K562 (cell line): ENCODE measurements around the gene TYROBP. TPM values are rescaled to one million over a fixed set of nuclear protein-coding genes. Genes with fewer than 3 reads are reported as not detected.

ENCODE experiments used
- ATAC-seq: fragments of 200-7000 bp; cut with Tn5 transposase; 3 replicates; pipeline ENCODE4 v1.9.1; 2020; ENCODE audit warnings: moderate library complexity
- BruUV-seq: library from RNA; stranded (reverse); fragments of 400-500 nt; replicated peaks from 2 replicates; lab custom pipeline; 2021; lab: Mats Ljungman, UMichigan
- CTCF ChIA-PET: fragments of 300-600 bp; formaldehyde crosslinking; extraction: SDS; loops from one replicate; lab custom pipeline; 2021; ENCODE audit warnings: low intra/inter-chr PET ratio; lab: Yijun Ruan, JAX
- POLR2A ChIA-PET: fragments of 300-600, 350-650 bp; sonication (Branson Sonifier 250); formaldehyde crosslinking; extraction: SDS; loops from one replicate; lab custom pipeline; 2021; ENCODE audit warnings: antibody characterized with exemption, inconsistent platforms; lab: Yijun Ruan, JAX
- DNase-seq, 4 experiments: peaks; one replicate each; pipeline versions ENCODE4 v3.0.0 to v3.0.0-alpha.2; 2011 to 2018; ENCODE audit warnings: low spot score in 3 of 4, mixed read lengths in 3 of 4; ENCODE audit errors: extremely low read depth in 1 of 4
- FAIRE-seq: peaks from 2 replicates; lab custom pipeline; 2011; peaks lifted over from hg19 to GRCh38; lab: Jason Lieb, UNC
- H2AFZ ChIP-seq: 2 replicates; pipeline ENCODE4 v1.6.0; 2011; ENCODE audit warnings: low read depth, low read length, control low read depth, inconsistent platforms
- H3K27ac ChIP-seq: fragments of 200-600 bp; 3 replicates; pipeline ENCODE4 v1.8.0; 2011; ENCODE audit warnings: low read depth, mild to moderate bottlenecking, control low read depth, inconsistent platforms, low read length, moderate library complexity, mixed read lengths; ENCODE audit errors: extremely low read depth
- H3K27me3 ChIP-seq, 2 experiments: fragments of 300-600 bp in 1 of 2; 2 replicates in 1 of 2; 3 replicates in 1 of 2; pipeline versions ENCODE4 v1.6.0 to v1.8.0; 2011; ENCODE audit warnings: inconsistent platforms in 2 of 2, low read length in 2 of 2, mild to moderate bottlenecking in 1 of 2, mixed read lengths in 1 of 2, moderate library complexity in 1 of 2; ENCODE audit not compliant: control insufficient read depth in 2 of 2, insufficient read depth in 2 of 2
- H3K36me3 ChIP-seq: fragments of 300-600 bp; 3 replicates; pipeline ENCODE4 v1.8.0; 2011; ENCODE audit warnings: mild to moderate bottlenecking, low read length, inconsistent platforms; ENCODE audit not compliant: control insufficient read depth, insufficient read depth
- H3K4me1 ChIP-seq, 2 experiments: fragments of 200-600 bp in 1 of 2; replicated peaks in 1 of 2; 2 replicates in 1 of 2; 3 replicates in 1 of 2; pipeline versions ENCODE4 v1.5.1 to v1.8.0; 2011; ENCODE audit warnings: inconsistent platforms in 2 of 2, low read length in 2 of 2, mild to moderate bottlenecking in 1 of 2, mixed read lengths in 1 of 2, moderate library complexity in 1 of 2; ENCODE audit not compliant: control insufficient read depth in 2 of 2, insufficient read depth in 2 of 2
- H3K4me2 ChIP-seq: 2 replicates; pipeline ENCODE4 v1.6.1; 2011; ENCODE audit warnings: low read length, control low read depth, inconsistent platforms, mixed read lengths; ENCODE audit not compliant: insufficient read depth
- H3K4me3 ChIP-seq: fragments of 200-600 bp; sonication (generic), shearing (Covaris generic); 2 replicates; pipeline ENCODE4 v1.5.1; 2016; ENCODE audit warnings: control low read depth, inconsistent platforms
- H3K79me2 ChIP-seq: fragments of 200-600 bp; 3 replicates; pipeline ENCODE4 v1.8.0; 2011; ENCODE audit warnings: low read length, inconsistent platforms; ENCODE audit not compliant: control insufficient read depth, insufficient read depth
- H3K9ac ChIP-seq, 2 experiments: 2 replicates each; pipeline versions ENCODE4 v1.6.0 to v1.6.1; 2011; ENCODE audit warnings: low read depth in 2 of 2, low read length in 2 of 2, control low read depth in 1 of 2, inconsistent platforms in 1 of 2, mild to moderate bottlenecking in 1 of 2, mixed read lengths in 1 of 2; ENCODE audit not compliant: insufficient read depth in 1 of 2
- H3K9me1 ChIP-seq: one replicate; pipeline ENCODE4 v1.6.0; 2011; ENCODE audit warnings: inconsistent platforms, mild to moderate bottlenecking, low read length, moderate library complexity; ENCODE audit not compliant: control insufficient read depth, insufficient read depth
- H3K9me3 ChIP-seq: replicated peaks from 2 replicates; pipeline ENCODE4 v1.5.1; 2011; ENCODE audit warnings: low read depth, low read length, inconsistent platforms; ENCODE audit not compliant: control insufficient read depth, insufficient read depth
- H4K20me1 ChIP-seq: replicated peaks from 2 replicates; pipeline ENCODE4 v1.6.1; 2011; ENCODE audit warnings: low read length, inconsistent platforms, mixed read lengths; ENCODE audit not compliant: control insufficient read depth, insufficient read depth
- NCOA4 ChIP-seq: fragments of 450-650 bp; IDR thresholded peaks from 2 replicates; pipeline ENCODE4 v1.6.1; 2018; ENCODE audit warnings: mild to moderate bottlenecking; ENCODE audit not compliant: partially characterized antibody
- RBM14 ChIP-seq: fragments of 200-400 bp; formaldehyde crosslinking; IDR thresholded peaks from 2 replicates; pipeline ENCODE4 v1.6.1; 2018; ENCODE audit warnings: low read depth, mild to moderate bottlenecking, low read length, moderate library complexity, borderline replicate concordance; ENCODE audit not compliant: insufficient read depth
- STAG1 ChIP-seq: sonication (generic); formaldehyde crosslinking; IDR thresholded peaks from 2 replicates; pipeline ENCODE4 v1.5.0; 2020; ENCODE audit warnings: missing genetic modification reagents, borderline replicate concordance
- ZBTB7A ChIP-seq: IDR thresholded peaks from 2 replicates; pipeline ENCODE4 v1.6.1; 2011; ENCODE audit warnings: low read depth, mild to moderate bottlenecking, low read length, moderate library complexity, borderline replicate concordance; ENCODE audit not compliant: control insufficient read depth
- WGBS: fragments of 100-300 bp; shearing (Covaris generic); methylation state at CpG from one replicate; pipeline ENCODE4 v1.1.6; 2016; ENCODE audit warnings: low coverage, mixed read lengths; ENCODE audit not compliant: insufficient coverage; ENCODE audit errors: missing lambda C conversion rate; 5-methylcytosine and 5-hydroxymethylcytosine counted together
- in situ Hi-C: fragments of 300-500 bp; cut with MboI; formaldehyde crosslinking; loops from 4 replicates; pipeline ENCODE4 v1.15.0; 2018; ENCODE audit warnings: inconsistent platforms, mixed read lengths
- intact Hi-C: fragments of 100-400 bp; cut with micrococcal nuclease; formaldehyde crosslinking; loops from 2 replicates; pipeline ENCODE4 v1.14.2; 2022
- polyA plus RNA-seq, 8 experiments: library from polyadenylated mRNA; depleted of rRNA in 4 of 8; stranded (reverse) in 5 of 8; unstranded in 3 of 8; fragments of >200 nt; fragmentation: Nextera tagmentation in 2 of 8; fragmentation: Illumina TruSeq in 1 of 8; extraction: Ambion mirVana in 2 of 8; extraction: Trizol in 1 of 8; gene quantifications; 2 replicates each; pipeline versions ENCODE4 v1.2.1 to v1.2.3, GENCODE V29; 2011 to 2014; ENCODE audit warnings: inconsistent platforms in 1 of 8, missing spikeins in 1 of 8
- small RNA-seq: library from RNA; depleted of rRNA; stranded (forward); fragments of <200 nt; gene quantifications from one replicate; pipeline ENCODE3, GENCODE V24; 2014
- total RNA-seq, 7 experiments: library from RNA; depleted of rRNA in 6 of 7; stranded (reverse); fragments of >200 nt in 6 of 7; fragmentation: Illumina TruSeq in 2 of 7; extraction: Trizol in 2 of 7; gene quantifications; 2 replicates each; pipeline versions ENCODE4 v1.2.1 to v1.2.3, GENCODE V29; 2011 to 2021; ENCODE audit warnings: low replicate concordance in 1 of 7

TYROBP gene
- total and polyA plus RNA-seq, 9 of the 15 experiments (the other 6 are each of a cell fraction or from before 2014, with no cell fraction given), result 0.72 to 8.2 (median 2.4) TPM

DNA sequence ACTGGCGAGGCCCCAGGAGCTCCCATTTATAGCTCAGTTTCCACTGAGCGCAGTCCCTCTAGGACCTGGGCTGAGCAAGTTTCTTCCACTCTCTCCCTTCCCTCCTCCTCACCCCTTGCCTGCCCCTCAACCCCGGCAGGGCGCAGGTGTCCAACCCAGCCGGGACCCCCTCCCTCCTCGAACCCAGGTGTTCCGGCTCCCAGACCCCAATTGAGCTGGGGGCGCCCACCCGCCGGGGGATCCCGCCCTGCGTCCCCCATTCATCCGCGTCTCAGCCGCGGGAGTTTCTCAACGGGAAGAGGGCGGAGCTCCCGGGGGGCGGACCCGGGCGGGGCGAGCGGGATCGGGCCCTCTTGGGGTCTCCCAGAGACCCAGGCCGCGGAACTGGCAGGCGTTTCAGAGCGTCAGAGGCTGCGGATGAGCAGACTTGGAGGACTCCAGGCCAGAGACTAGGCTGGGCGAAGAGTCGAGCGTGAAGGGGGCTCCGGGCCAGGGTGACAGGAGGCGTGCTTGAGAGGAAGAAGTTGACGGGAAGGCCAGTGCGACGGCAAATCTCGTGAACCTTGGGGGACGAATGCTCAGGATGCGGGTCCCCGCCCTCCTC, 51.4 kb downstream of the TYROBP start, which contains the start of gene KIRREL2:
TSS of gene KIRREL2 (plus strand) at position 366 of the 604 bp plus-strand sequence. CDS start at position 575, 209 bp downstream.
- no peak for FAIRE-seq
- in situ Hi-C loops, result no loop called here
- Histone ChIP-seq H3K79me2 (no peaks in the 10 kb centered on the region), H3K4me3 (peak within 1 kb of the TSS; percentile 29), H3K36me3 (no peaks in the 10 kb centered on the region), H3K9me3 (peaks cover 5% of the 10 kb centered on the region; the same call in 1 of the 2 replicates), H3K4me2 (peak within 1 kb of the TSS; percentile 11; the same call in 1 of the 2 replicates), H3K4me1 (peaks cover 12 to 41% of the 10 kb centered on the region in 2 experiments), H3K9ac (peak within 1 kb of the TSS in 1 of 2 experiments; percentile 83; a peak in 2 of 4 replicates), H4K20me1 (peaks cover 8% of the 10 kb centered on the region; the same call in 1 of the 2 replicates), H3K27ac (no peak within 1 kb of the TSS), H3K27me3 (peaks cover 16 to 64% of the 10 kb centered on the region in 2 experiments; a peak in 4 of 5 replicates), H3K9me1 (no peaks in the 10 kb centered on the region), H2AFZ (peak within 1 kb of the TSS; percentile 54)
- DNase-seq, result peak in 1 of 4 experiments; percentile 41
- ChIA-PET CTCF (no interaction called here), POLR2A (interaction anchor here (0.6 to 1.4 kb wide), 3 partner anchors 14 to 208 kb away, joined by 3 to 6 read pairs (median 4); partner anchors contain the start of gene COX6B1)
- 4% methylated on average over 32 of the region's 42 CpGs for WGBS
- intact Hi-C loops, result no loop called here
- peak; percentile 30; the same call in 1 of the 3 replicates for ATAC-seq
- BruUV-seq, result no TSS peak
- TF ChIP-seq NCOA4 (no peak), RBM14 (0 out of 2 replicates have a peak, but pooled peaks have one; percentile 28), ZBTB7A (peak; percentile 22; the same call in 1 of the 2 replicates), STAG1 (CRISPR knock-in tag) (no peak)

Small RNA genes within 50 kb of the gene (small RNA-seq; reads per million reads assigned to genes)
- not detected for gene AF038458.1
- gene RN7SL402P, result not detected

Other genes starting within 250 kb of the TYROBP start
Only the 7 nearest of the 28 such genes appear.
- gene NPHS1, start 55.8 kb downstream of the TYROBP start, total RNA-seq (2014; rRNA removed), result 0.23 TPM in 1 of 2 replicates, not detected in the other
- gene NPHS1, start 55.8 kb downstream of the TYROBP start, total RNA-seq (2014; rRNA removed; fragmentation: Illumina TruSeq; extraction: Trizol), result not detected in 2 replicates
- not detected in 2 replicates for gene NPHS1, start 55.8 kb downstream of the TYROBP start, total RNA-seq (2015; rRNA removed; fragmentation: Illumina TruSeq; extraction: Trizol)
- 0.04 TPM in 1 of 2 replicates, not detected in the other for gene NPHS1, start 55.8 kb downstream of the TYROBP start, total RNA-seq (2021)
- gene NPHS1, start 55.8 kb downstream of the TYROBP start, polyA plus RNA-seq (2011; rRNA removed), result 0.01 and 0.12 TPM in 2 replicates
- gene NPHS1, start 55.8 kb downstream of the TYROBP start, polyA plus RNA-seq (2014; fragmentation: Illumina TruSeq; extraction: Trizol), result not detected in 2 replicates
- gene NPHS1, start 55.8 kb downstream of the TYROBP start, polyA plus RNA-seq (2014; fragmentation: Nextera tagmentation; extraction: Ambion mirVana), result not detected
- gene NPHS1, start 55.8 kb downstream of the TYROBP start, polyA plus RNA-seq (2014; rRNA removed), result 0.03 and 0.28 TPM in 2 replicates
- not detected in 2 replicates for gene KIRREL2, start 51.4 kb downstream of the TYROBP start, total RNA-seq (2014; rRNA removed)
- not detected in 2 replicates for gene KIRREL2, start 51.4 kb downstream of the TYROBP start, total RNA-seq (2014; rRNA removed; fragmentation: Illumina TruSeq; extraction: Trizol)
- 0.04 and 0.07 TPM in 2 replicates for gene KIRREL2, start 51.4 kb downstream of the TYROBP start, total RNA-seq (2015; rRNA removed; fragmentation: Illumina TruSeq; extraction: Trizol)
- 0.09 and 0.16 TPM in 2 replicates for gene KIRREL2, start 51.4 kb downstream of the TYROBP start, total RNA-seq (2021)
- 0.08 and 0.10 TPM in 2 replicates for gene KIRREL2, start 51.4 kb downstream of the TYROBP start, polyA plus RNA-seq (2011; rRNA removed)
- gene KIRREL2, start 51.4 kb downstream of the TYROBP start, polyA plus RNA-seq (2014; fragmentation: Illumina TruSeq; extraction: Trizol), result 0.04 TPM in 1 of 2 replicates, not detected in the other
- gene KIRREL2, start 51.4 kb downstream of the TYROBP start, polyA plus RNA-seq (2014; fragmentation: Nextera tagmentation; extraction: Ambion mirVana), result under 1 TPM in 1 of 2 experiments, not detected in 1; 0.01 TPM
- 0.11 and 0.12 TPM in 2 replicates for gene KIRREL2, start 51.4 kb downstream of the TYROBP start, polyA plus RNA-seq (2014; rRNA removed)
- gene APLP1, start 39.7 kb downstream of the TYROBP start, total RNA-seq (2014; rRNA removed), result 5.8 and 9.0 TPM in 2 replicates
- gene APLP1, start 39.7 kb downstream of the TYROBP start, total RNA-seq (2014; rRNA removed; fragmentation: Illumina TruSeq; extraction: Trizol), result 2.3 and 3.0 TPM in 2 replicates
- gene APLP1, start 39.7 kb downstream of the TYROBP start, total RNA-seq (2015; rRNA removed; fragmentation: Illumina TruSeq; extraction: Trizol), result 1.4 and 3.3 TPM in 2 replicates
- gene APLP1, start 39.7 kb downstream of the TYROBP start, total RNA-seq (2021), result 6.9 and 9.9 TPM in 2 replicates
- 4.7 and 8.9 TPM in 2 replicates for gene APLP1, start 39.7 kb downstream of the TYROBP start, polyA plus RNA-seq (2011; rRNA removed)
- 6.6 and 7.8 TPM in 2 replicates for gene APLP1, start 39.7 kb downstream of the TYROBP start, polyA plus RNA-seq (2014; fragmentation: Illumina TruSeq; extraction: Trizol)
- gene APLP1, start 39.7 kb downstream of the TYROBP start, polyA plus RNA-seq (2014; fragmentation: Nextera tagmentation; extraction: Ambion mirVana), result under 1 TPM; 0.69 to 0.87 TPM
- 6.0 and 8.2 TPM in 2 replicates for gene APLP1, start 39.7 kb downstream of the TYROBP start, polyA plus RNA-seq (2014; rRNA removed)
- 8.9 and 12.9 TPM in 2 replicates for gene NFKBID, start 7.8 kb downstream of the TYROBP start, total RNA-seq (2014; rRNA removed)
- 1.7 and 2.9 TPM in 2 replicates for gene NFKBID, start 7.8 kb downstream of the TYROBP start, total RNA-seq (2014; rRNA removed; fragmentation: Illumina TruSeq; extraction: Trizol)
- 6.6 and 7.1 TPM in 2 replicates for gene NFKBID, start 7.8 kb downstream of the TYROBP start, total RNA-seq (2015; rRNA removed; fragmentation: Illumina TruSeq; extraction: Trizol)
- 9.3 and 10.0 TPM in 2 replicates for gene NFKBID, start 7.8 kb downstream of the TYROBP start, total RNA-seq (2021)
- 3.3 and 6.8 TPM in 2 replicates for gene NFKBID, start 7.8 kb downstream of the TYROBP start, polyA plus RNA-seq (2011; rRNA removed)
- 3.6 and 4.1 TPM in 2 replicates for gene NFKBID, start 7.8 kb downstream of the TYROBP start, polyA plus RNA-seq (2014; fragmentation: Illumina TruSeq; extraction: Trizol)
- under 1 TPM; 0.65 to 0.92 TPM for gene NFKBID, start 7.8 kb downstream of the TYROBP start, polyA plus RNA-seq (2014; fragmentation: Nextera tagmentation; extraction: Ambion mirVana)
- gene NFKBID, start 7.8 kb downstream of the TYROBP start, polyA plus RNA-seq (2014; rRNA removed), result 6.3 and 8.9 TPM in 2 replicates
- gene HCST, start 5.8 kb downstream of the TYROBP start, total RNA-seq (2014; rRNA removed), result not detected in 2 replicates
- gene HCST, start 5.8 kb downstream of the TYROBP start, total RNA-seq (2014; rRNA removed; fragmentation: Illumina TruSeq; extraction: Trizol), result 0.29 TPM in 1 of 2 replicates, not detected in the other
- 0.65 and 0.94 TPM in 2 replicates for gene HCST, start 5.8 kb downstream of the TYROBP start, total RNA-seq (2015; rRNA removed; fragmentation: Illumina TruSeq; extraction: Trizol)
- 0.47 and 1.6 TPM in 2 replicates for gene HCST, start 5.8 kb downstream of the TYROBP start, total RNA-seq (2021)
- gene HCST, start 5.8 kb downstream of the TYROBP start, polyA plus RNA-seq (2011; rRNA removed), result 1.3 and 1.9 TPM in 2 replicates
- gene HCST, start 5.8 kb downstream of the TYROBP start, polyA plus RNA-seq (2014; fragmentation: Illumina TruSeq; extraction: Trizol), result not detected in 2 replicates
- 1 to 10 TPM in 1 of 2 experiments, under 1 TPM in 1; 0.95 to 1.0 TPM for gene HCST, start 5.8 kb downstream of the TYROBP start, polyA plus RNA-seq (2014; fragmentation: Nextera tagmentation; extraction: Ambion mirVana)
- 1.1 and 1.9 TPM in 2 replicates for gene HCST, start 5.8 kb downstream of the TYROBP start, polyA plus RNA-seq (2014; rRNA removed)
- gene LRFN3, start 28.1 kb upstream of the TYROBP start, total RNA-seq (2014; rRNA removed), result 0.08 TPM in 1 of 2 replicates, not detected in the other
- gene LRFN3, start 28.1 kb upstream of the TYROBP start, total RNA-seq (2014; rRNA removed; fragmentation: Illumina TruSeq; extraction: Trizol), result not detected in 2 replicates
- gene LRFN3, start 28.1 kb upstream of the TYROBP start, total RNA-seq (2015; rRNA removed; fragmentation: Illumina TruSeq; extraction: Trizol), result not detected in 2 replicates
- 0.11 and 0.31 TPM in 2 replicates for gene LRFN3, start 28.1 kb upstream of the TYROBP start, total RNA-seq (2021)
- gene LRFN3, start 28.1 kb upstream of the TYROBP start, polyA plus RNA-seq (2011; rRNA removed), result 0.16 TPM in 1 of 2 replicates, not detected in the other
- gene LRFN3, start 28.1 kb upstream of the TYROBP start, polyA plus RNA-seq (2014; fragmentation: Illumina TruSeq; extraction: Trizol), result 0.03 and 0.19 TPM in 2 replicates
- gene LRFN3, start 28.1 kb upstream of the TYROBP start, polyA plus RNA-seq (2014; fragmentation: Nextera tagmentation; extraction: Ambion mirVana), result not detected
- gene LRFN3, start 28.1 kb upstream of the TYROBP start, polyA plus RNA-seq (2014; rRNA removed), result 0.12 and 0.35 TPM in 2 replicates
- gene SDHAF1, start 86.9 kb upstream of the TYROBP start, total RNA-seq (2014; rRNA removed), result 48.4 and 62.7 TPM in 2 replicates
- gene SDHAF1, start 86.9 kb upstream of the TYROBP start, total RNA-seq (2014; rRNA removed; fragmentation: Illumina TruSeq; extraction: Trizol), result 14.8 and 15.3 TPM in 2 replicates
- 23.5 and 24.7 TPM in 2 replicates for gene SDHAF1, start 86.9 kb upstream of the TYROBP start, total RNA-seq (2015; rRNA removed; fragmentation: Illumina TruSeq; extraction: Trizol)
- 32.3 and 37.3 TPM in 2 replicates for gene SDHAF1, start 86.9 kb upstream of the TYROBP start, total RNA-seq (2021)
- 18.8 and 19.4 TPM in 2 replicates for gene SDHAF1, start 86.9 kb upstream of the TYROBP start, polyA plus RNA-seq (2011; rRNA removed)
- gene SDHAF1, start 86.9 kb upstream of the TYROBP start, polyA plus RNA-seq (2014; fragmentation: Illumina TruSeq; extraction: Trizol), result 13.7 and 24.9 TPM in 2 replicates
- gene SDHAF1, start 86.9 kb upstream of the TYROBP start, polyA plus RNA-seq (2014; fragmentation: Nextera tagmentation; extraction: Ambion mirVana), result 1 to 10 TPM in 1 of 2 experiments, under 1 TPM in 1; 0.42 to 1.1 TPM
- gene SDHAF1, start 86.9 kb upstream of the TYROBP start, polyA plus RNA-seq (2014; rRNA removed), result 55.7 and 56.6 TPM in 2 replicates